ENCODE results near the gene GTF2H1.

Gene GTF2H1

DNA sequence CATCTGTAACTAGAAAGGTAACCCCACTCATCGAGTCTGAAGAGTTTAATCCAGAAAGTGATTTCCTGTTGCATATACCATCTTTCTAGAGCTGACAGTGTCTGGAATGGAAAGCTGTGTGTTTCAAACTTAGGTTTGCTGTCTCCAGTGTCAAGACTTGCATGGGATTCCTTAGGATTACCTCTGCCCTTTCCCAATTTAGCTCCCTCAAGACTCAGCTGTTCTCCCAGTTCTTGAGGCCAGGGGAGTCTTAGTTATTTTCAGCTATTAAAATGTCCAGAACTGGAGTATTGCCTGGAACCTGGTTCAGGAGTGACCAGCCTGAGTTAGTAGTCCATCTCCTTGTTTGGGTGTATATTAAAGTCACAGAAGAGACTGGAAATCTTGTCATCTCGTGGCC, 47.0 kb downstream of the GTF2H1 start:
- Histone ChIP-seq H3K27ac (no peak overlapping the region), H3K27me3 (ENCODE audit: insufficient read depth, low read depth, severe bottlenecking) (no peaks in the 10 kb centered on the region), H3K36me3 (peaks cover 24% of the 10 kb centered on the region), H3K4me3 (ENCODE audit: low read depth, low read length) (no peak overlapping the region), H3K9me3 (ENCODE audit: severe bottlenecking) (no peaks in the 10 kb centered on the region)
- TF ChIP-seq, protein P1, sequence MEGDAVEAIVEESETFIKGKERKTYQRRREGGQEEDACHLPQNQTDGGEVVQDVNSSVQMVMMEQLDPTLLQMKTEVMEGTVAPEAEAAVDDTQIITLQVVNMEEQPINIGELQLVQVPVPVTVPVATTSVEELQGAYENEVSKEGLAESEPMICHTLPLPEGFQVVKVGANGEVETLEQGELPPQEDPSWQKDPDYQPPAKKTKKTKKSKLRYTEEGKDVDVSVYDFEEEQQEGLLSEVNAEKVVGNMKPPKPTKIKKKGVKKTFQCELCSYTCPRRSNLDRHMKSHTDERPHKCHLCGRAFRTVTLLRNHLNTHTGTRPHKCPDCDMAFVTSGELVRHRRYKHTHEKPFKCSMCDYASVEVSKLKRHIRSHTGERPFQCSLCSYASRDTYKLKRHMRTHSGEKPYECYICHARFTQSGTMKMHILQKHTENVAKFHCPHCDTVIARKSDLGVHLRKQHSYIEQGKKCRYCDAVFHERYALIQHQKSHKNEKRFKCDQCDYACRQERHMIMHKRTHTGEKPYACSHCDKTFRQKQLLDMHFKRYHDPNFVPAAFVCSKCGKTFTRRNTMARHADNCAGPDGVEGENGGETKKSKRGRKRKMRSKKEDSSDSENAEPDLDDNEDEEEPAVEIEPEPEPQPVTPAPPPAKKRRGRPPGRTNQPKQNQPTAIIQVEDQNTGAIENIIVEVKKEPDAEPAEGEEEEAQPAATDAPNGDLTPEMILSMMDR (IDR thresholded peaks at IDR 0.05; ENCODE audit: low read depth, low read length), result no peak
- DNase-seq, result no peak

DNA sequence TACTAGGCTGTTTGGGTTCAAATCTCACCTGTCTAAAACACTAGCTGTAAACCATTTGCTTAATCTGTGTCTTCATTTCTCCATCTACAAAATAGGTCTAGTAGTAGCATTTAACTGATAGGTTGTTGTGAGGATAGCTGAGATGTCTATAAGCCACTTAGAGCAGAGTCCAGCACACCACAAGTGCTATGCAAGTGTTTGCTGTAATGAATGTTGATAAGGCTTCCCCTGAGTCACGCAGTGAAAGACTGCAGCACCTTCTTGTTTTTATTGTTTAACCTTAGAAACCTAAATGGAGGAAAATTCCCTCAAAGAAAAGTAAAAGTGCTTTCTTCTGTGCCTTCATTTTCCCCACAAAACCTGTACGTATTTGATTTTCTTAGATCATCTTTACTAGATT, 48.9 kb downstream of the GTF2H1 start:
- H3K27me3 ChIP-seq (ENCODE audit: insufficient read depth, low read depth, severe bottlenecking), result no peaks in the 10 kb centered on the region
- H3K36me3 ChIP-seq, result peaks cover 9% of the 10 kb centered on the region
- no peak overlapping the region for H3K27ac ChIP-seq
- no peak overlapping the region for H3K4me3 ChIP-seq (ENCODE audit: low read depth, low read length)
- TF ChIP-seq, protein P1 (IDR thresholded peaks at IDR 0.05; ENCODE audit: low read depth, low read length), result no peak
- H3K9me3 ChIP-seq (ENCODE audit: severe bottlenecking), result no peaks in the 10 kb centered on the region
- DNase-seq, result no peak

DNA sequence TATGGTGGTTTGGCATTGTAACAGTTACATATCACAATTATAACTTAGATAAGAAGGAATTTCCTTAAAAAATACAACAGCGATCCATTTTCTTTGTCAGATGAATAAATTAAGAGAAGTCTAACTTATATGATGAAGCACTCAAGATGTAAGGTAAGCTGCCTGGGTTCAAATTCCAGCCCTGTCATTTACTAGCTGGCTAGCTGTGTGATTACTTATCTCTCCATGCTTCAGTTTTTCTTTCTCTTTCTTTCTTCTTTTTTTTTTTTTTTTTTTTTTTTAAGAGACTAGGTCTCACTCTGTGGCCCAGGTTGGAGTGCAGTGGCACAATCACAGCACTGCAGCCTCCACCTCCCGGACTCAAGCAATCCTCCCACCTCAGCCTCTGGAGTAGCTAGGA, 49.8 kb downstream of the GTF2H1 start:
- TF ChIP-seq, protein P1 (IDR thresholded peaks at IDR 0.05; ENCODE audit: low read depth, low read length), result no peak

GRCh38 chr11:18374956-18375355, 52.6 kb downstream of the GTF2H1 start:
- Histone ChIP-seq H3K4me3 (ENCODE audit: low read depth, low read length) (no peak overlapping the region), H3K27ac (no peak overlapping the region), H3K36me3 (no peaks in the 10 kb centered on the region), H3K27me3 (ENCODE audit: insufficient read depth, low read depth, severe bottlenecking) (no peaks in the 10 kb centered on the region), H3K9me3 (ENCODE audit: severe bottlenecking) (no peaks in the 10 kb centered on the region)
- TF ChIP-seq, protein P1 (IDR thresholded peaks at IDR 0.05; ENCODE audit: low read depth, low read length), result no peak
- DNase-seq, result no peak

More for the DNA sequence above, 49.8 kb downstream of the GTF2H1 start:
- Histone ChIP-seq H3K4me3 (ENCODE audit: low read depth, low read length) (no peak overlapping the region), H3K36me3 (peaks cover 3% of the 10 kb centered on the region), H3K27ac (no peak overlapping the region), H3K27me3 (ENCODE audit: insufficient read depth, low read depth, severe bottlenecking) (no peaks in the 10 kb centered on the region), H3K9me3 (ENCODE audit: severe bottlenecking) (no peaks in the 10 kb centered on the region)
- DNase-seq, result no peak

DNA sequence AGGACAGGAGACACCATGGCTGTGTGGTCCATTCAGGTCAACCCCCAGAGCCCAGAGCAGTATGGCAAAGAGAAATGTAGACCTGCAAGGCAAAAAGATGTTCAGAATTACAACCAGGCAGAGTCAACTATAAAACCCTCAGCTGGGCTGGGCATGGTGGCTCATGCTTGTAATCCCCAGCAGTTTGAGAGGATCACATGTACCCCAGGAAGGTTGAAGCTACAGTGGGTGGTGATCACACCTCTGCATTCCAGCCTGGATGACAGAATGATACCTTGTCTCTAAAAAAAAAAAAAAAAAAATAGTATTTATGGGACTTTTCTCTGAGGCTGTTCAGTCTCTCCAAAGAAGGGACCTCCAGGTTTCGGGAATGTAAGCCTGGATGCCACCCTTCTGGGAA, 53.6 kb downstream of the GTF2H1 start:
- no peak overlapping the region for H3K4me3 ChIP-seq (ENCODE audit: low read depth, low read length)
- TF ChIP-seq, protein P1 (IDR thresholded peaks at IDR 0.05; ENCODE audit: low read depth, low read length), result no peak
- no peaks in the 10 kb centered on the region for H3K36me3 ChIP-seq
- H3K9me3 ChIP-seq (ENCODE audit: severe bottlenecking), result no peaks in the 10 kb centered on the region
- H3K27ac ChIP-seq, result no peak overlapping the region
- no peak for DNase-seq
- no peaks in the 10 kb centered on the region for H3K27me3 ChIP-seq (ENCODE audit: insufficient read depth, low read depth, severe bottlenecking)

GRCh38 chr11:18379201-18379600, 56.8 kb downstream of the GTF2H1 start:
- H3K4me3 ChIP-seq (ENCODE audit: low read depth, low read length), result no peak overlapping the region

More at GRCh38 chr11:18379201-18379600, 56.8 kb downstream of the GTF2H1 start:
- Histone ChIP-seq H3K27me3 (ENCODE audit: insufficient read depth, low read depth, severe bottlenecking) (no peaks in the 10 kb centered on the region), H3K9me3 (ENCODE audit: severe bottlenecking) (no peaks in the 10 kb centered on the region), H3K27ac (peak overlapping the region; percentile 60), H3K36me3 (no peaks in the 10 kb centered on the region)
- TF ChIP-seq, protein P1 (IDR thresholded peaks at IDR 0.05; ENCODE audit: low read depth, low read length), result no peak
- DNase-seq, result peak; percentile 44

All from WERI-Rb-1 (cell line).